Hippocampal formation (tissue), 2 donors: ENCODE results near the gene NPPA.
"Not testable (repeated sequence)": the region's sequence is repeated elsewhere in the genome, so short reads cannot be mapped to it uniquely, and the experiment has no call there.

ENCODE experiments used
- DNase-seq, 2 donors: peaks; one replicate each; lab custom pipeline; 2025; lab: John Stamatoyannopoulos, UW

Gene NPPA

DNA sequence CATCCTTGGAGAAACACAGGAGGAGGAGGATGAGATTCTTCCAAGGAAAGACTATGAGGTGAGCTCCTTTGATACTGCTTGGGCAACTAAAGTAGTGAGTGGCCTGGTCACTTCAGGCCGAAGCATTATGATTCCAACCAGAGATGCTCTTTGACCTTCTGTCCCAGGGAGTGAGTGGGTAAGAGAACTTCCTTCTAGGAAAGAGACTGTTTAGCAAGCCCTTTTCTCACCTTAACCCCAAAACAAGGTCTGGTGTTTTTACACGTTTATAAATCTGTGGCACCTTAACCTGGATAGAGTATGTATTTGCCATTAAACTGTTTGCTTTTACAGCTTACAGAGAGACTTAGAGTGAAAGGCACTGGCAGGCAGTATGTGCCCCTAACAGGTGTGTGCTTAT lies 40.5 kb downstream of the NPPA start:
- DNase-seq, result no peak

DNA sequence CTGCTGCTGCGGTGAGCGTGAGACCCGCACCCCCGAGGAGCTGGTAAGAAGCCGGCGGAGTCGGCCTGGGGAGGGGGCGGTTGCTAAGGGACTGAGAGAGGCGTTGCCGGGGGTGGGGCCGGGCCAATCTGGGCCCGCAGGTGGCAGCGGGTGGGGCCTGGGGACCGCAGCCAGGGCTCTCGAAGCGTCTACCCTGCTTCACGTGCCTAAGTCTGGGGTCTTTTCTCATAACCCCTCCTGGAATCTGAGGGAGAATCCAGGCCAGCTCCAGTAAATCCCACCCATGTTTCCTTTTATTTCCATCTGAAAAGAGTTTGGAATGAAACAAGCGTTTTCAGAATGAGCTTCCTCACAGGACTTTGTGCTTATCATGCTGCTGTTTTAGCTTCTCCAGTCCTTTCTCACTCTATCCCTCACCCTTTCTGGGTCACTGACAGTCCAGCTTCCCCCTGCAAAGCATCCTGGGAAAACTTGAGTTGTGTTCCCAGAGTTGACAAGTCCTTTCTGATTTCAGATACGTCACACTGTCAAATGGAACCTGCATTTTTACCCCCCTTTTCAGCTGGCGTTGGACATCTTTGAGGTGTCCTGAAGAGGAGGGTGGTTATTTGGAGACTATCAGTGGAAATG lies 41.2 kb downstream of the NPPA start:
- DNase-seq, result peak in 1 of 2 donors; percentile 54

DNA sequence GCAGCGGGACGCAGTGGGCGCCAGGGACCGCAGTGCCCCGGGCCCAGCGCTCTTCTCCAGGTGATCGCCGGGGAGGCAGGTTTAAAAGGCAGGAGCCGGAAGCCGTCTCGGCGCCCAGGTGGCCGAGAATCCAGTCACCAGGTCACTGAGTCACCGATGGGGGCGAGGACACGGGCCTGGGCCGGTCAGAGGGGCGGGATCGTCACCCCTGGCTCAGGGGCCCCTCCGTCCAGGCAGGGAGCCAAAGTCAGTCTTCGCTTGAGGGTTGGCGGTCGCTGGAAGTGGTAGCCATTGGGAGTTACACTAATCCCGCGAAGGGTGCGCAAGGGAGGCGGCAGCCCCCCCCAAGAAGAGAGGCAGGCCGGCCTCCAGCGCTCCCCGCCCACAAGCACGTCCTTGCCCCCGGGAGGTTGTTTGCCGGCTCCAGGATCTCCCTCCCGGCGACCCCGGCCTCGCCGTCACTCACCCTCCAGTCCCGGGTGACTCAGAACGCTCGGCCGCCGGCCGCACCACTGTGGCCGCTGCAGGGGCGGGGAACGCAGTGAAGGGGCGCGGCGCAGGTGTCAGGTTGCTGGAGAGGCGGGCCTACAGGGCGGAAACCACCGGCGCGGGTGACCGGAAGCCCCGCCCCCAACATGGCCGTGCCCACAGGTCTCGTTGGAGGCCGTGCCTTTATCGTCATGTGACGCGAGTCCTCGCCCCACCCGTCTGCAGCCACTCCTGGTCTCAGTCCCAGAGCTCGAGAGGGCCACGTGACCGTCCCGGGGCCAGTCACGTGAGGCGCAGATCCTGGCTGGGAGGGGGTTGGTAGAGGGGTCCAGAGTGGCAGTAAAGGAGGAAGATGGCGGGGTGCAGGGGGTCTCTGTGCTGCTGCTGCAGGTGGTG lies 41.9 kb downstream of the NPPA start, which contains the start of the genes CLCN6 and MTHFR:
Gene CLCN6 (plus strand): TSS at position 770 of the 885 bp plus-strand sequence. CDS start 72 bp downstream, at position 842.
Gene MTHFR (minus strand): TSS at position 543 of the 885 bp plus-strand sequence. CDS start 2,848 bp downstream, outside the sequence.
- DNase-seq, result peak; percentile 95 to 97

DNA sequence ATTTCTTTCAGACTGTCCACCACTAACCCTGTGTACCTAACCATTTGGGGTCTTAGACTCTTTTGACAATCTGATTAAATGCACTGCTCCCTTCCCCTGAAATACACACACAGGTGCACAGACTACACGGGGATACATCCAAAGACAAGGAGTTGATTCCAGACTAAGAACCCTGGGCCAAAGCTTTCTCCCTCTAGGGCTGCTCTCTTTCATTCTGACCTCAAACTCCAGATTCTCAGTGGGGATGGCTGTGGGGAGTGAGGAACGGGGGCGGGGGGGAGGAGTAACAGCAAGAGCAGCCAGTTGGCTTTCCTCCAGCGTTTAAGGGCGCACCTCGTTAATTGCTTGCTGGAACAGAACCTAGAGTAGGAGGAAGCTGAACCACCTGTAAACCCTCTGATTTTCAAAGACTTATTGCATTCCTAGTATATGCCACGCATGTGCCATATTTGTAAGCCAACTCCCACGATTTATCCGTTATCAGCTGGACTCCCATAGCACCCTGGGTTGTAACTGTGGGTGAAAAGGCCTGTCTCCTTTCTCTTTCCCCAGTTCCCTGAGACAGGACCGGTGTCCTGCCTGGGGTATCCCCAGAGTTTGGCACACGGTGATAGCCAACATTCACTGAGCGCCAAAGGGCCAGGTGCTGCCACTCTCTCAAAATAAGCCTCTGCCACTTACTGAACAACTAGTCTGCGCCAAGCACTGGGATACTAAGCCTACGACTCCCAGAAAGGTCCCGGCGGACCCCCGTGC lies 42.7 kb downstream of the NPPA start:
- DNase-seq, result no peak

DNA sequence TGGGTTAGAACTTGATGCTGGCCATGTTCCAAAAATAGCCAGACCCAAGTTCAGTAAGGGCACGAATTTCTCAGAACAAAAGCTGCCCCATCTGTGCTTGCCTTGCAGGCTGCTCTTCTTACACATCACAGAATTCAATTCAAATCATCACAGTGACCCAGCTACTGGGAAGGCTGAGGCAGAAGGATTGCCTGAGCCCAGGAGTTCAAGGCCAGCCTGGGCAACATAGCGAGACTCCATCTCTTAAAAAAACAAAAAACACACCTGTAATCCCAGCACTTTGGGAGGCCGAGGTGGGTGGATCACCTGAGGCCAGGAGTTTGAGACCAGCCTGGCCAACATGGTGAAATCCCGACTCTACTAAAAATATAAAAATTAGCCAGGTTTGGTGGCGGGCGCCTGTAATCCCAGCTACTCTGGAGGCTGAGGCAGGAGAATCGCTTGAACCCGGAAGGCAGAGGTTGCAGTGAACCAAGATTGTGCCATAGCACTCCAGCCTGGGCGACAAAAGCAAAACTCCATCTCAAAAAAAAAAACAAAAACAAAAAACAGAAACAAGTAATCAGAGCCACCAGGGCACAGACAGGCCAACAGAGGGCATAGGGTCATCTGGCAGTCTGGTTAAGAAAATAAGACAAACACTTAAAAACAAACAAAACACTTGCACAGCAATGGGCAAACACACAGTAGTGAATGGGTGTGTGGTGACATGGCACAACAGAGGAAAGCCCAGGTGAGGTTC lies 43.5 kb downstream of the NPPA start:
- not testable (repeated sequence) for DNase-seq

DNA sequence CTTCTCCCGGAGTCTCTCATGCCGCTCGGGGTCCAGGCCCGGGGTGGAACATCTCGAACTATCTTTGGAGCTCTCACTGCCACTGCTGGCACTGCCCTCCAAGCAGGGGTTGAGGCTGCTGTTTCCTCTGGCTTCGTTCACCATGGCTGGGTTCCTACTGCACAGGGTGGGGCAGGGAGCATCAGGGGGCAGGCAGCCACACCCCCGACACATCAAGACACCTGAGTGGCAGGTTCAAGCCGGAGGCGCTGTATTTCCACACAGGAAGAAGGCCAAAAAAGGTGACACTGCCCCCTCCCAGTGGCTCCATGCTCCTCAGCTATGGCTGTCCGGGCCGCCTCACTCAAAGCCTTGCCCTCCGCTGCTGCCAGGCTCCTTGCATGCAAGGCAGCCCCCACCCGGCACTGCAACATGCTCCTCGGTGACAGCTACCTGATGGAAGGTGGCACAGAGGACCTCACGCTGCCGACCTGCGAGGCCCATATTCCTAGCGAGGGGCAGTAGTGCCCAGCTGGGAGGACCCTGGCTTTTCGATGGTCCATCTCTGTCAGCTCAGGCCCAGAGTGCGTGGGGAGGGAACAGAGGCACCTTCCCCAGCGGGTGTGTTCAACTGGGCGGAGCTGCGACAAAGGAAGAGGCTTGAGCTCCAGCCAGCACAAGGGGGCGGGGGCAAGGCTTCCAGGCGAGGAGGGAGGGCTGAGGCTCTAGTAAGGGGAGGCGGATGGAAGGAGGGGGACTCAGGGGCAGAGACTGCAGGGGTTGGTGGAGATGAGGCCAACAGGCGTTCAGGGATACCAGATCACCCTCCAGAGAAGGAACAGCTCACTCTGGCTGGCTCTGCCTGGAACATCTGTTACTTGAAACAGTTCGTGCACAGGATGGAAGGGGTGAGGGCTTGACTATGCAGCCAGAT lies 44.4 kb downstream of the NPPA start:
- DNase-seq, result peak; percentile 36 to 60

DNA sequence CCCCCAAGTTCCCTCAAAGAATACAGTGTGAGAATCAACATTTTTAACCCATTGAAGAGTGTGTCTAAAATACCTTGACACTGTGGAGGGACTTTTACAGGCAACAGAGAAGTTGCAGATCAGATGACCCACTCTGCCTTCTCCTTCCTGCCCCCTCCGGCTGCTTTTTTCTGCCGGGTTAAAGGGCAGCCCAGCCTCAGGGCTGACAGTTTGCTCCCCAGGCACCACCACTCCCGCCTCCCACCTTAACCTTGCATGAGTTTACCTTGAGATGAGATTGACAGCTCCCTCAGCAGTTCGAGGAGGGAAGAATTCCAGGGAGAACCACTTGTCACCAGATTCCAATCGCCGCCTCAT lies 45.0 kb downstream of the NPPA start:
- DNase-seq, result peak in 1 of 2 donors; percentile 20

DNA sequence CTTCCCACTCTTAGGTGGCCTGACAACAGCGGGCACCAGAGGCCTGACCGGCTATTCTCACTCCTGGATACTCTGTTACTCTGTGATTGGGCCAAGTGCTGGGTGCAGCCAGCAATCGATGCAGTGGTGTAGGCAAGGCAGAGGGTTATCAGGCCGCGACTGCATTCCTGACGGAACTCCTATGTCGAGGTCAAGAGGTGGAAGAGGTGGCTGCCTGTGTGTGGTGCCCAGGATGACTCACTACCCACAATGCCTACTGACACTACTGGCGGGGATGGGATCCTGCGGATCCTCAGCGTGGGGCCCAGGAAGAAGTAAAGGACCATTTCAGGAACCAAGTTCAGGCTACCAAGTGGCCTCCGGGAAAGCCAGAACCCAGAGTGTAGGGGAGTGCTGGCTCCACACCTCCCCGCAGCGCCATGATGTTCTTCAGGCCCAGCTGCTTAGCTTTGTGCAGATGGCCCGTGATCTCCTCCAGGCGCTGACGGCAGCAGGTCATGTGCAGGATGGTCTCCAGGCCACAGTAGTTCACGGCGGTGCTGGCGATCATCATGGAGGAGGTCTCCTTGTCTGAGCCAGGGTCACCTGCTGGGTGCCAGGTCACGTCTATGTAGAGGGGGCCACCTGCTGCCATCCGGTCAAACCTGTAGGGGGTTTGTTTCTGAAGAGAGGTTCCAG lies 46.7 kb downstream of the NPPA start:
- DNase-seq, result no peak

DNA sequence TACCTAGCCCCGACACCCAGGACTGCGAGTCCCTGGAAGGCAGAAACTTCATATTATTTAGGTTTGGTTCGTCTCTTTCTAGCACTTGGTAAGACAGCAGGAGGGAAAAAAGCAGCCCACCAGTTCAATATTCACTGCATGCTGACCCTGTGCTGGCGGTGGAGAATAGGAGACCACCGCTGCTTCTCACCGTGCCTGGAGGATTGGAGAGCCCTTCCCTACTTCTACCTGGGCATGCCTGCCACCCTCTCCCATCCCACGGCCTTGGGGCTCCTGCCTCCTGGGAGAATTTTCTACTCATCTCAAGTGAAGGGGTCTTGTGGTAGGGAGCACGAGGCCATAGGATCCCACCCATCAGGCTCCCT lies 47.2 kb downstream of the NPPA start:
- no peak for DNase-seq

DNA sequence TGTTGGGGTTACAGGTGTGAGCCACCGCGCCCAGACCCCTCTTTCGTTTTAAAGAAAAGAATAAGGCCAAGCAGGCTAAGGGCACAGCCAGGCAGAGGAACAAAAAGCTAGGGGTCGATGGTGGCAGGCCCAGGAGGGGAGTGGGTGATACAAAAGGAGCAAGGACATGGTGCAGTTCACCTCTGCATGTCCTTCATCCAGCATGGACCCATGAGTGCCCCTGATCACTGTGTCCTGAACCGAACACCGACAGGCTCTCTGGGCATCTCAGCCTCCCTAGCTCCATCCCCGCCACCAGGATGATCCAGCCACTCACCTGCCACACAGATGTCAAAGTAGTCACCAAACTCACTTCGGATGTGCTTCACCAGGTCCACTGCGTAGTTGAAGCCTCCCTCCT lies 47.7 kb downstream of the NPPA start:
- no peak for DNase-seq

DNA sequence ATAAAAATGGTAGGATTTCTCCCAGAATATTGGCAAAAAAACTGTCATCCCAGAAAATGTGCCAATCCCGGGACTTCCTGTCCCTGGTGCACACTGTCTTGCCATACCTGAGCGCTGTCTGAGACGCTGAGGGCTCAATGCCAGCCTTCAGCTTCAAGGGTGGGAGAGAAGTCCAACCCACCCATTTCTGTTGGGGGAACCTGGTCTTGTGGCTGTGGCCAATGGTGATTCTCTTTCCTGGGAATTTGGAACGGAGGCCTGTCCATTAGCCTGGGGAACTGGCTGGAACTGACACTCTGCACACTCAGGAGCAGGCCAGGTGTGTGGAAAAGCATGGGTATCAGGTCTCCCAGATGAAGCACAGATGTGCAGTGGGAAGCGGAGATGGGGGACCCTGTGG lies 48.5 kb downstream of the NPPA start:
- no peak for DNase-seq

DNA sequence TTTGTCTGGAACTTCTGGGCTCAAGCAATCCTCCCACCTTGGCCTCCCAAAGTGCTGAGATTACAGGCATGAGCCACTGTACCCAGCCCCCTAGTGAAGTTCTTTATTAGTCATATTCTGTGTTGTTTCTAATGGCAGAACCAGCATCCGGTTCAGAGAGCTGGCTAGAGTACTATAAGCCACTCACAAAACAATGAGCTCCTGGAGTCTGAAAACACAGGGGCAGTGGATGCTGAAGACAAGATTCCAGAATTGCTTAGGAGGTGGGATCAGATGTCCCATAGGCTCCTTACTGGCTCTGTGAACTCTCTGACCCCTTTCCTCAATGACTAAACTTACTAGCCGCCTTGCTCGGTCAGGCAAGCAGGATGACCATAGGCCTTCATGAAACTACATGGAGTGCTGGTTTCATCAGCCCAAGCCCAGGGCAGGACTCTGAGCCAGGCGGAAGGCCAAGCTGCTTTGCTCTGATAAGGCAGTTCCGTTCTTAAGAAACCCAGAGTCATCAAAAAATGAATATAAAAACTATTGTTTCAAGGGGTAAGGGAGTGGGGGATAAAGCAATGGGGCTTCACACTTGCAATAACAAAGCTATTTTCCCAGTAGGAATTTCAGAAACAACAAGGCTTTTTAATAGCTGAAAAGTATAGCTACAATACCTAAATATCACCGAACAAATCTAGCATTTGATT lies 49.9 kb downstream of the NPPA start:
- no peak for DNase-seq

DNA sequence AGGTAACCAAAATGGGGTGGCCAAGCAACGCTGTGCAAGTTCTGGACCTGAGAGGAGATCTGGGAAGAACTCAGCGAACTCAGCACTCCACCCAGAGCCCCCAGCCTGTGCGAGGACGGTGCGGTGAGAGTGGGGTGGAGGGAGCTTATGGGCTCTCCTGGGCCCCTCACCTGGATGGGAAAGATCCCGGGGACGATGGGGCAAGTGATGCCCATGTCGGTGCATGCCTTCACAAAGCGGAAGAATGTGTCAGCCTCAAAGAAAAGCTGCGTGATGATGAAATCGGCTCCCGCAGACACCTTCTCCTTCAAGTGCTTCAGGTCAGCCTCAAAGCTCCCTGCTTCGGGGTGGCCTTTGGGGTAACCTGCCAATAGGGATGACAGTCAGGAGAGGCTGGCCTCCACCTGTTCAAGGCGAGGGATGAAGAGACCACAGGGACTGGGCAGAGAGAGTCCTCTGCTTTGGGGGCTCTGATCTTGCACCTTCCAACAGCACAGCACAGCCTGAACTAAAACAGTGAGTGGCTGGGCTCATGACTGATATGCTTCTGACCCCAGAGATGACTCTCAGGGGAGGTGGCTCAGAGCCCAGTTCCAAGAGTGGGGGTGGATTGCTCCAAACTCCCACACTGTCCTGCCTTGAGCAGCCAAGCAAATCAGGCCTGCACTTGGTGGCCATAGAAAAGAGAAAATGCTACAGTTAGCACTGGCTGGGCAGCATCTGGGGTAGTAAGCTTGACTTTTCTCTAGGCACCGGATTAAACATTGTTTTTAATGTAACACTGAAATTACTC lies 51.4 kb downstream of the NPPA start:
- DNase-seq, result no peak
